DND-41 (cell line): Measurements from ENCODE around the gene GET4.

Experiments used
- ATAC-seq: fragments of 200-7000 bp; cut with Tn5 transposase; 3 replicates; pipeline ENCODE4 v1.9.1; 2021; ENCODE audit warnings: low read depth; ENCODE audit not compliant: insufficient read depth
- DNase-seq: peaks from one replicate; pipeline ENCODE4 v3.0.0-alpha.2; 2020
- H2AFZ ChIP-seq: 2 replicates; pipeline ENCODE4 v1.6.0; 2012; ENCODE audit warnings: low read depth, low read length
- H3K27ac ChIP-seq: 2 replicates; pipeline ENCODE4 v1.5.1; 2012; ENCODE audit warnings: low read length, inconsistent platforms
- H3K27me3 ChIP-seq: fragments of 200-600 bp; sonication (generic); 2 replicates; pipeline ENCODE4 v1.6.0; 2012; ENCODE audit warnings: low read length, mild to moderate bottlenecking, inconsistent platforms; ENCODE audit not compliant: insufficient read depth, poor library complexity
- H3K36me3 ChIP-seq: 2 replicates; pipeline ENCODE4 v1.5.1; 2012; ENCODE audit warnings: low read length, inconsistent platforms; ENCODE audit not compliant: insufficient read depth
- H3K4me1 ChIP-seq: 2 replicates; pipeline ENCODE4 v1.5.1; 2012; ENCODE audit warnings: mild to moderate bottlenecking, low read length; ENCODE audit not compliant: insufficient read depth
- H3K4me2 ChIP-seq: 2 replicates; pipeline ENCODE4 v1.6.0; 2012; ENCODE audit warnings: mild to moderate bottlenecking, moderate library complexity, low read length, inconsistent platforms; ENCODE audit not compliant: insufficient read depth
- H3K4me3 ChIP-seq, 2 experiments: fragments of 200-600 bp in 1 of 2; shearing (Covaris generic) in 1 of 2; 2 replicates each; pipeline ENCODE4 v1.5.1; 2012 to 2016; ENCODE audit warnings: inconsistent platforms in 2 of 2, low read length in 2 of 2, mild to moderate bottlenecking in 2 of 2, low read depth in 1 of 2, moderate library complexity in 1 of 2
- H3K79me2 ChIP-seq: 2 replicates; pipeline ENCODE4 v1.6.0; 2012; ENCODE audit warnings: low read length, inconsistent platforms; ENCODE audit not compliant: insufficient read depth
- H3K9ac ChIP-seq: 2 replicates; pipeline ENCODE4 v1.6.0; 2012; ENCODE audit warnings: low read depth, mild to moderate bottlenecking, inconsistent platforms, low read length, moderate library complexity
- H3K9me3 ChIP-seq: 2 replicates; pipeline ENCODE4 v1.5.1; 2012; ENCODE audit warnings: low read length, moderate library complexity, mild to moderate bottlenecking, inconsistent platforms; ENCODE audit not compliant: insufficient read depth, severe bottlenecking
- H4K20me1 ChIP-seq: 2 replicates; pipeline ENCODE4 v1.6.0; 2012; ENCODE audit warnings: low read length; ENCODE audit not compliant: insufficient read depth
- EZH2 ChIP-seq: IDR thresholded peaks from 3 replicates; pipeline ENCODE4 v1.6.1; 2012; ENCODE audit warnings: borderline replicate concordance, low read depth, mild to moderate bottlenecking, moderate library complexity, low read length, inconsistent platforms; ENCODE audit not compliant: severe bottlenecking
- TF ChIP-seq, protein P1 (sequence below): IDR thresholded peaks from 2 replicates; pipeline ENCODE4 v1.5.1; 2012; ENCODE audit warnings: borderline replicate concordance, low read length, moderate library complexity, mild to moderate bottlenecking; ENCODE audit not compliant: poor library complexity, severe bottlenecking; ENCODE audit errors: extremely low read depth

The GET4 gene

DNA sequence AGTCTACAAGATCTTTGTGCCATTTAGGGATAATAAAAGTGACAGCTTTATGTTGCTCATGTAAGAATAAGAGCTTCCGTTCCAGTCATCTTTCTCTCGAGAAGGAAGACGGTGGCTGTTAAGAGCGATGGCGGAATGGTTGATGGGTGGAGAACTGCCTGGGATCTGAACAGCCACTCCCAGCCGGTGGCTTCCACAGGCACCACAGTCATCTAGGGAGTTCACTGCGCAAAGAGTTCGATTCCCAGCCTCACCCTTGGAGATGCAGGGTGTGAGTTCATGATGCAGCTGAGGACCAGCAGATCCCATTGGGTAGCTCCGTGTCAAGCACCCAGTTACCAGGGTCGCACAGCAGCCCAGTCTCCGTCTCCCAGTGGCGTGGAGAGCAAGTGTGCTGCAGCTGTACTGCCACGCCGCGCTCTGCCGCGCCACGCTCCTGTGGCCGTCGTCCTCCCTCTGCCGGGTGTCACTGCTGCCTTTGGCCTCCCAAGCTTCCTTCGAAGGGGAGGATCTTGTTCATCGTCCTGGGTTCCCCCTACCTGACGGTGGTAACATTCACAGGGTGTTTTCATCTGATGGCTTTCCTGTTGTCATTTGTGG lies 36.3 kb upstream of the GET4 start:
- Histone ChIP-seq H3K27me3 (no peaks in the 10 kb centered on the region), H3K9me3 (no peaks in the 10 kb centered on the region), H4K20me1 (peaks cover 44% of the 10 kb centered on the region), H3K4me3 (no peak overlapping the region), H3K36me3 (peaks cover 82% of the 10 kb centered on the region), H3K79me2 (peaks cover 34% of the 10 kb centered on the region), H2AFZ (no peak overlapping the region), H3K4me1 (no peaks in the 10 kb centered on the region), H3K27ac (no peak overlapping the region), H3K4me2 (no peak overlapping the region), H3K9ac (no peak overlapping the region)
- no peak for TF ChIP-seq EZH2
- TF ChIP-seq, protein P1, sequence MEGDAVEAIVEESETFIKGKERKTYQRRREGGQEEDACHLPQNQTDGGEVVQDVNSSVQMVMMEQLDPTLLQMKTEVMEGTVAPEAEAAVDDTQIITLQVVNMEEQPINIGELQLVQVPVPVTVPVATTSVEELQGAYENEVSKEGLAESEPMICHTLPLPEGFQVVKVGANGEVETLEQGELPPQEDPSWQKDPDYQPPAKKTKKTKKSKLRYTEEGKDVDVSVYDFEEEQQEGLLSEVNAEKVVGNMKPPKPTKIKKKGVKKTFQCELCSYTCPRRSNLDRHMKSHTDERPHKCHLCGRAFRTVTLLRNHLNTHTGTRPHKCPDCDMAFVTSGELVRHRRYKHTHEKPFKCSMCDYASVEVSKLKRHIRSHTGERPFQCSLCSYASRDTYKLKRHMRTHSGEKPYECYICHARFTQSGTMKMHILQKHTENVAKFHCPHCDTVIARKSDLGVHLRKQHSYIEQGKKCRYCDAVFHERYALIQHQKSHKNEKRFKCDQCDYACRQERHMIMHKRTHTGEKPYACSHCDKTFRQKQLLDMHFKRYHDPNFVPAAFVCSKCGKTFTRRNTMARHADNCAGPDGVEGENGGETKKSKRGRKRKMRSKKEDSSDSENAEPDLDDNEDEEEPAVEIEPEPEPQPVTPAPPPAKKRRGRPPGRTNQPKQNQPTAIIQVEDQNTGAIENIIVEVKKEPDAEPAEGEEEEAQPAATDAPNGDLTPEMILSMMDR, result no peak
- DNase-seq, result no peak
- no peak for ATAC-seq

DNA sequence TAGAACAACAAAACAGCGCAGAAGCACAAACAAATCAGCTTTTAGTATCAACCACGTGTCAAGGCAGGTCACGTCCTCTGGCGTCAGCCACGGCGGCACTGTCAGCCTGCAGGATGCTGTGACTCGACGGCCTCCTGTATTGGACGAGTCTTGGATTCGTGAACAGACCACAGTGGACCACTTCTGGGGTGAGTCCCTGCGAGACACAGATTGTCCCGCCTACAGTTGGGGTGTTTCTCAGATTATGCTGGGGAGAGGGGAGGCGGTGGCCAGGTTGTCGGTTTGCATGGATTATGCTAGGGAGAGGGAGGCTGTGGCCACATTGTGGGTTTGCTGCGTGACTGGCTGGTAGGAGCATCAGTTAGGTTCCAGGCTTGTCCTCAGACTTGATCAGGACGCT lies 34.4 kb upstream of the GET4 start:
- DNase-seq (no peak), ATAC-seq (no peak)
- Histone ChIP-seq H2AFZ (no peak overlapping the region), H3K79me2 (peaks cover 18% of the 10 kb centered on the region), H3K27me3 (no peaks in the 10 kb centered on the region), H3K9ac (no peak overlapping the region), H3K27ac (no peak overlapping the region), H3K36me3 (peaks cover 79% of the 10 kb centered on the region), H3K4me2 (no peak overlapping the region), H4K20me1 (peaks cover 28% of the 10 kb centered on the region), H3K4me3 (no peak overlapping the region), H3K4me1 (no peaks in the 10 kb centered on the region), H3K9me3 (no peaks in the 10 kb centered on the region)
- TF ChIP-seq EZH2, result no peak

DNA sequence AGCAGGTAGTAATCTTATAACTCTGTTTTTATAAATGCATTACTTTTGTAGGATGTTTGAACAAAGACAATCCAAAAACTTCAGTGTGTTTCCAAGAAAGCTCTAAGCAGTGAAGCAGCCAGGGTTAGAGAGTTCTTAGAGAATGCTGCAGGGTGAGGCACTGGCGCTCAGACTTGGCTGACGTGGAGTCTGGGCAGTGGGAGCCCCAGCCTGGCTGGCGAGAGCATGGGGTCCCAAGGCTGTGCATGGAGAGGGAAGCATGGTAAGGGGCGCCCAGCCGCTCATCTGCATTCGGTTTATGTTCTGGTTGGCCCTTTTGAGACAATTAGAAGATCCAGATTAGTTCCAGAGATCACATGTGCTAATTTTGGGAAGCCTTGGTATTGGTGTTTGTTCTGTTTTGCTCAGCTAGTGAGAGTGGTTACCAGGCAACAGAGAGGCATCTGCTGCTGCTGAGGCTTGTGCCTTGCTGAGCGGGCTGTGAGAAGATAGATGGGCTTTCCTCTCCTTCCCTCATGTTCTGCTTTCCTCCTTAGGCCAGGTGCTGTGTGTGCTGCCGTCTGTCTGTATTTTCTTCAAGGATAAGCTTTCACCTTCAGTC lies 33.8 kb upstream of the GET4 start:
- Histone ChIP-seq H3K4me1 (no peaks in the 10 kb centered on the region), H3K79me2 (peaks cover 12% of the 10 kb centered on the region), H3K9ac (no peak overlapping the region), H3K9me3 (no peaks in the 10 kb centered on the region), H2AFZ (no peak overlapping the region), H3K27ac (no peak overlapping the region), H3K4me2 (no peak overlapping the region), H4K20me1 (peaks cover 23% of the 10 kb centered on the region), H3K36me3 (peaks cover 75% of the 10 kb centered on the region), H3K4me3 (no peak overlapping the region), H3K27me3 (no peaks in the 10 kb centered on the region)
- no peak for DNase-seq
- TF ChIP-seq EZH2, result no peak
- TF ChIP-seq, protein P1, result no peak
- ATAC-seq, result no peak

DNA sequence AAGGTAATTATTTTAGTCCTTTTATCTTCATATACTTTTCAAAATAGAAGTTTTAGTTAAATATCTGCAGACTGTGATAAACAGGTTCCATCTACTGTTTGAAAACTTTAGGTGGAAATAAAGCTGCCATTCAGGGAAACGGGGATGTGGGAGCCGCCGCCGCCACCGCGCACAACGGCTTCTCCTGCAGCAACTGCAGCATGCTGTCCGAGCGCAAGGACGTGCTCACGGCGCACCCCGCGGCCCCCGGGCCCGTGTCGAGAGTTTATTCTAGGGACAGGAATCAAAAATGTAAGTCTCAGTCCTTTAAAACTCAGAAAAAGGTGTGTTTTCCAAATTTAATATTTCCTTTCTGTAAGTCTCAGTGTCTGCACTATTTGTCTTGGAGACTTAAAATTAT lies 33.1 kb upstream of the GET4 start:
- H3K27me3 ChIP-seq, result no peaks in the 10 kb centered on the region

More for the DNA sequence above, 33.1 kb upstream of the GET4 start:
- Histone ChIP-seq H3K4me2 (no peak overlapping the region), H3K79me2 (peaks cover 6% of the 10 kb centered on the region; the same call in 1 of the 2 replicates), H4K20me1 (peaks cover 17% of the 10 kb centered on the region), H3K9me3 (no peaks in the 10 kb centered on the region), H3K4me3 (no peak overlapping the region), H3K4me1 (no peaks in the 10 kb centered on the region), H3K9ac (no peak overlapping the region), H2AFZ (no peak overlapping the region), H3K36me3 (peaks cover 68% of the 10 kb centered on the region), H3K27ac (no peak overlapping the region)
- TF ChIP-seq, protein P1, result no peak
- no peak for TF ChIP-seq EZH2
- no peak for DNase-seq
- ATAC-seq, result no peak
